Mesendoderm (in vitro differentiated cells): ENCODE measurements around the gene ATP1A4.
"Not testable (repeated sequence)": the region's sequence is repeated elsewhere in the genome, so short reads cannot be mapped to it uniquely, and the experiment has no call there.

Source experiments
- DNase-seq: peaks from one replicate; pipeline ENCODE4 v3.0.0; 2013
- H2AK5ac ChIP-seq: 2 replicates; pipeline ENCODE4 v1.6.1; 2013; ENCODE audit warnings: low read length, inconsistent platforms
- H2BK120ac ChIP-seq: 2 replicates; pipeline ENCODE4 v1.6.1; 2013; ENCODE audit warnings: low read depth, mild to moderate bottlenecking, low read length, moderate library complexity, mixed read lengths
- H2BK15ac ChIP-seq: replicated peaks from 2 replicates; pipeline ENCODE4 v1.6.1; 2013; ENCODE audit warnings: low read depth, mild to moderate bottlenecking, moderate library complexity
- H2BK5ac ChIP-seq: 2 replicates; pipeline ENCODE4 v1.6.1; 2013; ENCODE audit warnings: low read length, inconsistent platforms
- H3K18ac ChIP-seq: 2 replicates; pipeline ENCODE4 v1.6.1; 2013; ENCODE audit warnings: mild to moderate bottlenecking, low read length, mixed read lengths
- H3K23ac ChIP-seq: one replicate; pipeline ENCODE4 v1.6.1; 2013; ENCODE audit warnings: low read length
- H3K27ac ChIP-seq: 2 replicates; pipeline ENCODE4 v1.5.1; 2013; ENCODE audit warnings: low read depth, mild to moderate bottlenecking, inconsistent platforms, low read length, moderate library complexity
- H3K27me3 ChIP-seq: 2 replicates; pipeline ENCODE4 v1.6.1; 2013; ENCODE audit warnings: low read length, control low read depth, mild to moderate bottlenecking, inconsistent platforms; ENCODE audit not compliant: insufficient read depth, poor library complexity
- H3K36me3 ChIP-seq: 2 replicates; pipeline ENCODE4 v1.6.1; 2013; ENCODE audit warnings: low read length, inconsistent platforms; ENCODE audit not compliant: control insufficient read depth, insufficient read depth
- H3K4ac ChIP-seq: one replicate; pipeline ENCODE4 v1.6.1; 2013; ENCODE audit warnings: low read depth, mild to moderate bottlenecking, low read length, moderate library complexity
- H3K4me1 ChIP-seq: 2 replicates; pipeline ENCODE4 v1.6.1; 2013; ENCODE audit warnings: low read depth, low read length, inconsistent platforms; ENCODE audit not compliant: control insufficient read depth
- H3K4me2 ChIP-seq: 2 replicates; pipeline ENCODE4 v1.6.1; 2013; ENCODE audit warnings: low read length
- H3K4me3 ChIP-seq: 2 replicates; pipeline ENCODE4 v1.5.1; 2013; ENCODE audit warnings: mild to moderate bottlenecking, low read length
- H3K56ac ChIP-seq: one replicate; pipeline ENCODE4 v1.6.1; 2013; ENCODE audit warnings: low read length
- H3K79me1 ChIP-seq: 2 replicates; pipeline ENCODE4 v1.6.1; 2013; ENCODE audit warnings: low read length, inconsistent platforms
- H3K79me2 ChIP-seq: 2 replicates; pipeline ENCODE4 v1.6.1; 2013; ENCODE audit warnings: mild to moderate bottlenecking, low read length; ENCODE audit not compliant: control insufficient read depth, insufficient read depth
- H3K9ac ChIP-seq: 2 replicates; pipeline ENCODE4 v1.6.1; 2013; ENCODE audit warnings: low read length, inconsistent platforms
- H4K5ac ChIP-seq: one replicate; pipeline ENCODE4 v1.6.1; 2013; ENCODE audit warnings: low read length
- H4K8ac ChIP-seq: one replicate; pipeline ENCODE4 v1.6.1; 2013; ENCODE audit warnings: low read depth, mild to moderate bottlenecking, control low read depth, low read length, moderate library complexity
- WGBS: extraction: QIAGEN DNeasy Blood & Tissue Kit; methylation state at CpG from one replicate; pipeline ENCODE4 v1.1.7; 2013; ENCODE audit warnings: low lambda C conversion rate, missing lambda C conversion rate; ENCODE audit not compliant: insufficient coverage; ENCODE audit errors: extremely low coverage; 5-methylcytosine and 5-hydroxymethylcytosine counted together

The ATP1A4 gene

DNA sequence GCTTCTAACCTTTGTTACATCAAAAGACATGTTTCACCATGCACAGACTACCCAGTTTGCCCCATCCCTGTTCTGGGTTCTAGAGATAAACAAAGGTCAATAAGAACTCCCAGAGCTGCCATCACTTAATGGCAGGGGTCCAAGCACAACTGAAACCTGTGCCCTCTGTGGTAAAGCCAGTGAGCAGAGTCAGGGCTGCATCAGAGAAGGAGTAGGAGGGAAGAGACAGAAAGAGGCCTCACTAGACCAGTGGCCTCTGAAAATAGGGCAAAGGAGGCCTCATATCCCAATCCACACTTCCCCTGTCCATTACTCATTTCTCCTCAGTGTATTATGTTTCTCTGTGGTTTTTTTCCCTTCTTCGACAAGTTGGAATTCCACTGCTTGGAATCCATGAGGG, 25.7 kb upstream of the ATP1A4 start:
- DNase-seq: no peak
- no CpG with 5 or more reads among the region's 1 CpG for WGBS
- no peak overlapping the region for H3K27ac ChIP-seq

DNA sequence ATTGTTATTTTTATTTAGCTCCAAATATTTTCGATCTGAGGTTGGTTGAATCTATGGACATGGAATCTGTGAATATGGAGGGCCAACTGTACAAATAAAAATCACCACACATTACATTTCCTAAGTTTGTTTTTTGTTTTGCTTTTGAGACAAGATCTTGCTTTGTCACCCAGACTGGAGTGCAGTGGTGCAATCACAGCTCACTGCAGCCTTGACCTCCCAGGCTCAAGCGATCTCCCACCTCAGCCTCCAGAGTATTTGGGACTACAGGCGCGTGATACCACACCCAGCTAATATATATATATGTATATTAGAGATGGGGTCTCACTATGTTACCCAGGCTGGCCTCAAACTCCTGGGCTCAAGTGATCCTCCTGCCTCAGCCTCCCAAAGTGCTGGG, 25.1 kb upstream of the ATP1A4 start:
- not testable (repeated sequence) for H3K23ac ChIP-seq, H3K4me2 ChIP-seq, H3K36me3 ChIP-seq, H3K27me3 ChIP-seq, DNase-seq, H3K79me2 ChIP-seq, H2BK15ac ChIP-seq, H2BK120ac ChIP-seq, H3K9ac ChIP-seq, H3K4me1 ChIP-seq, H3K56ac ChIP-seq, H3K4ac ChIP-seq, H3K18ac ChIP-seq, H3K79me1 ChIP-seq, H4K8ac ChIP-seq, H2BK5ac ChIP-seq, H4K5ac ChIP-seq, H2AK5ac ChIP-seq, H3K4me3 ChIP-seq, H3K27ac ChIP-seq
- no CpG with 5 or more reads among the region's 4 CpGs for WGBS

More for the DNA sequence above, 25.7 kb upstream of the ATP1A4 start:
- Histone ChIP-seq H3K4ac (no peak overlapping the region), H3K79me1 (no peaks in the 10 kb centered on the region), H3K27me3 (no peaks in the 10 kb centered on the region), H3K4me3 (no peak overlapping the region), H4K8ac (no peak overlapping the region), H3K4me2 (no peak overlapping the region), H3K4me1 (no peaks in the 10 kb centered on the region), H3K36me3 (no peaks in the 10 kb centered on the region), H2AK5ac (no peak overlapping the region), H3K18ac (no peak overlapping the region), H2BK120ac (no peak overlapping the region), H2BK5ac (no peak overlapping the region), H3K79me2 (no peaks in the 10 kb centered on the region), H2BK15ac (no peak overlapping the region), H3K9ac (no peak overlapping the region), H3K56ac (no peak overlapping the region), H4K5ac (no peak overlapping the region), H3K23ac (no peak overlapping the region)

DNA sequence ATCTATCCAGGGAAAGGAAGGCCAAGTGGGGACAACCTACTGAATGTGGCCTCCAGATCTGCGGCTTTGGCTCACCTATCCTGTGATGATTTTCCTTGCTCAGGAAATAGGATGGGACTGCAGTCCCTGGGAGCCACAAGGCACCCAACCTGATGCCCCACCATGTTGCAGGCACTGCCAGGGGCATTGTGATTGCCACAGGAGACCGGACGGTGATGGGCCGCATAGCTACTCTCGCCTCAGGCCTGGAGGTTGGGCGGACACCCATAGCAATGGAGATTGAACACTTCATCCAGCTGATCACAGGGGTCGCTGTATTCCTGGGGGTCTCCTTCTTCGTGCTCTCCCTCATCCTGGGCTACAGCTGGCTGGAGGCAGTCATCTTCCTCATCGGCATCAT, 24.0 kb upstream of the ATP1A4 start:
- H3K56ac ChIP-seq: no peak overlapping the region
- no peak overlapping the region for H2BK15ac ChIP-seq
- no peak overlapping the region for H3K4me2 ChIP-seq
- H2AK5ac ChIP-seq: no peak overlapping the region
- H3K4me1 ChIP-seq: no peaks in the 10 kb centered on the region
- H3K9ac ChIP-seq: no peak overlapping the region
- DNase-seq: no peak
- H3K79me2 ChIP-seq: no peaks in the 10 kb centered on the region
- H3K18ac ChIP-seq: no peak overlapping the region
- no peak overlapping the region for H2BK120ac ChIP-seq
- no CpG with 5 or more reads among the region's 9 CpGs for WGBS
- H3K4ac ChIP-seq: no peak overlapping the region
- H3K4me3 ChIP-seq: no peak overlapping the region
- H2BK5ac ChIP-seq: no peak overlapping the region
- no peak overlapping the region for H3K27ac ChIP-seq
- H3K27me3 ChIP-seq: no peaks in the 10 kb centered on the region
- H3K23ac ChIP-seq: no peak overlapping the region
- no peaks in the 10 kb centered on the region for H3K36me3 ChIP-seq
- no peak overlapping the region for H4K5ac ChIP-seq
- H3K79me1 ChIP-seq: no peaks in the 10 kb centered on the region
- no peak overlapping the region for H4K8ac ChIP-seq

DNA sequence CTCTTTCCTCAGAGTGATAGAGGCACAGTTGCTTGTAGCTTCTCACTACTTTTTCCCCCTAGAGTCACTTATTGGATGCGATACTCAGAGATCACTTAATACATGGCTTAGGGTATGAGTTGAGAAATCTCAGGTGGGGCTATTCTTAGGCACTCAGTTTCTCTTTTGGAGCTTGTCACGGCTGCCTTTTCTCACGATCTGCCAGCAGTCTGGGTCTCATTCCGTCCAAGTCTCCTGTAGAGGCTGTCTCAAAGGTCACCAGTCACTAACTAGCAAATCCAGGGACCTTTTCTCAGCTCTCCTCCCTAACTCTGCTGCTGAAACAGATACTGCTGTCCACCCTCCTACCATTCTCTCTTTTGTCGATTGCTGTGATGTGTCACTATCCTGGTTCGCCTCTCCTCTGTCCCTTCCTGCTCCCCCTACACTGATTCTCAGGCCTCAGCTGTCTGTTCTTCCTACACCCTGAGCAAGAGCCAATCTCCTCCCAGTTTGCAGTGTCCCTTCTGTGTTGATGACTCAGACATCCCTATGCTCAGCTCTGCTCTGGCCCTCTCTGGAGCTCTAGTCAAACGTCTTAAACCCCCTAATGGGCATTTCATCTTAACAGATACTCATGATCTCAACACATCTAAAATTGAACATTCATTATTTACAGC, 23.4 kb upstream of the ATP1A4 start:
- no peak overlapping the region for H4K5ac ChIP-seq
- H3K4me3 ChIP-seq: no peak overlapping the region
- H4K8ac ChIP-seq: no peak overlapping the region
- DNase-seq: no peak
- H3K27me3 ChIP-seq: no peaks in the 10 kb centered on the region
- no peak overlapping the region for H3K4me2 ChIP-seq
- WGBS: no CpG with 5 or more reads among the region's 7 CpGs
- no peak overlapping the region for H2AK5ac ChIP-seq
- H3K36me3 ChIP-seq: no peaks in the 10 kb centered on the region
- H3K4ac ChIP-seq: no peak overlapping the region
- H3K18ac ChIP-seq: no peak overlapping the region
- no peak overlapping the region for H2BK5ac ChIP-seq
- H3K4me1 ChIP-seq: no peaks in the 10 kb centered on the region
- H3K9ac ChIP-seq: no peak overlapping the region
- H3K23ac ChIP-seq: no peak overlapping the region
- H2BK15ac ChIP-seq: no peak overlapping the region
- no peak overlapping the region for H2BK120ac ChIP-seq
- H3K27ac ChIP-seq: no peak overlapping the region
- H3K79me1 ChIP-seq: no peaks in the 10 kb centered on the region
- no peaks in the 10 kb centered on the region for H3K79me2 ChIP-seq
- no peak overlapping the region for H3K56ac ChIP-seq

DNA sequence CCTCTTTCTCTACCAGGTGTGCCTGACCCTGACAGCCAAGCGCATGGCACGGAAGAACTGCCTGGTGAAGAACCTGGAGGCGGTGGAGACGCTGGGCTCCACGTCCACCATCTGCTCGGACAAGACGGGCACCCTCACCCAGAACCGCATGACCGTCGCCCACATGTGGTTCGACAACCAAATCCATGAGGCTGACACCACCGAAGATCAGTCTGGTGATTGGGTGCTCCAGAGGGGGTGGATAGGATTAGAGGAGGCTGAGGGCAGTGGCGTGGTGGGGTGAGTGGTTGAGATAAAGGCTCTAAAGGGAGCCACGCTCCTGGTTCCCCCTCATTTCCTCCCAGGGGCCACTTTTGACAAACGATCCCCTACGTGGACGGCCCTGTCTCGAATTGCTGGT, 22.8 kb upstream of the ATP1A4 start:
- no peaks in the 10 kb centered on the region for H3K4me1 ChIP-seq
- H4K5ac ChIP-seq: no peak overlapping the region
- H3K27ac ChIP-seq: no peak overlapping the region
- no peak overlapping the region for H3K4ac ChIP-seq
- no peaks in the 10 kb centered on the region for H3K36me3 ChIP-seq
- H3K27me3 ChIP-seq: no peaks in the 10 kb centered on the region
- no peak overlapping the region for H3K23ac ChIP-seq
- H2AK5ac ChIP-seq: no peak overlapping the region
- H3K4me2 ChIP-seq: no peak overlapping the region
- no peak for DNase-seq
- H4K8ac ChIP-seq: no peak overlapping the region
- H3K79me2 ChIP-seq: no peaks in the 10 kb centered on the region
- H3K4me3 ChIP-seq: no peak overlapping the region
- no peak overlapping the region for H2BK120ac ChIP-seq
- H3K18ac ChIP-seq: no peak overlapping the region
- no peak overlapping the region for H2BK5ac ChIP-seq
- H3K56ac ChIP-seq: no peak overlapping the region
- H3K9ac ChIP-seq: no peak overlapping the region
- no CpG with 5 or more reads among the region's 18 CpGs for WGBS
- no peak overlapping the region for H2BK15ac ChIP-seq
- no peaks in the 10 kb centered on the region for H3K79me1 ChIP-seq

DNA sequence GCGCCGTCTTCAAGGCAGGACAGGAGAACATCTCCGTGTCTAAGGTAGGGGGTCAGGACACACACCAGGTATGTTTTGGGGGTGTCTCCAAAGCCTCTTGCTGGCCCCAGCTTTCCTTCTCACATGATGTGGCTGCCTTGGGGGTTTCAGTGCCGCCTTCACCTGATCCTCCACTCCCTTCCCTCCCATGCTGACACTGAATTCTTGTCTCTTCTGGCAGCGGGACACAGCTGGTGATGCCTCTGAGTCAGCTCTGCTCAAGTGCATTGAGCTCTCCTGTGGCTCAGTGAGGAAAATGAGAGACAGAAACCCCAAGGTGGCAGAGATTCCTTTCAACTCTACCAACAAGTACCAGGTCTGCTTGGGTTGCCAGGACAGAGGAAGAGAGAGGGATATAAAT, 22.4 kb upstream of the ATP1A4 start:
- no CpG with 5 or more reads among the region's 5 CpGs for whole genome bisulfite sequencing
- H3K27me3 ChIP-seq: no peaks in the 10 kb centered on the region
- no peak overlapping the region for H4K8ac ChIP-seq
- no peaks in the 10 kb centered on the region for H3K79me1 ChIP-seq
- no peak overlapping the region for H3K56ac ChIP-seq
- H3K9ac ChIP-seq: no peak overlapping the region
- H2BK5ac ChIP-seq: no peak overlapping the region
- no peak overlapping the region for H3K4ac ChIP-seq
- H3K18ac ChIP-seq: no peak overlapping the region
- H3K23ac ChIP-seq: no peak overlapping the region
- no peak overlapping the region for H3K27ac ChIP-seq
- H3K36me3 ChIP-seq: no peaks in the 10 kb centered on the region
- H3K4me2 ChIP-seq: no peak overlapping the region
- H3K4me3 ChIP-seq: no peak overlapping the region
- no peak overlapping the region for H2AK5ac ChIP-seq
- H3K79me2 ChIP-seq: no peaks in the 10 kb centered on the region
- H4K5ac ChIP-seq: no peak overlapping the region
- DNase-seq: no peak
- H3K4me1 ChIP-seq: no peaks in the 10 kb centered on the region
- H2BK120ac ChIP-seq: no peak overlapping the region
- H2BK15ac ChIP-seq: no peak overlapping the region
